Activated effector memory CD4-positive, alpha-beta T cell treated with anti-CD3 and anti-CD28 coated beads, Interleukin-2, amount 50 U/mL, for 16 hours (primary cell): ENCODE results near the gene C19orf12.

Experiments used
- DNase-seq: peaks from one replicate; pipeline ENCODE4 v3.0.0-alpha.2; 2020

The C19orf12 gene

GRCh38 chr19:29714953-29715700 lies at the start of gene C19orf12:
Gene C19orf12, minus strand, starts transcription at chr19:29715261. Its CDS starts 6,848 bp downstream, at chr19:29708413.
- DNase-seq = peak; percentile 85

- DNase-seq = no peak
Observed at GRCh38 chr19:29764361-29764760, 49.3 kb upstream of the C19orf12 start.

GRCh38 chr19:29763196-29763595 lies 48.1 kb upstream of the C19orf12 start:
- no peak for DNase-seq

GRCh38 chr19:29761575-29762232 lies 46.6 kb upstream of the C19orf12 start:
- no peak for DNase-seq

- DNase-seq = no peak
Observed at GRCh38 chr19:29760752-29761502, 45.9 kb upstream of the C19orf12 start.

- no peak for DNase-seq
Observed at GRCh38 chr19:29759359-29759758, 44.3 kb upstream of the C19orf12 start.

GRCh38 chr19:29758863-29759262 lies 43.8 kb upstream of the C19orf12 start:
- no peak for DNase-seq

GRCh38 chr19:29757551-29757950 lies 42.5 kb upstream of the C19orf12 start:
- no peak for DNase-seq

- DNase-seq = no peak
Observed at GRCh38 chr19:29753934-29754305, 38.9 kb upstream of the C19orf12 start.

- DNase-seq = no peak
Observed at GRCh38 chr19:29753190-29753933, 38.3 kb upstream of the C19orf12 start.

GRCh38 chr19:29752450-29753025 lies 37.5 kb upstream of the C19orf12 start:
- DNase-seq = no peak

GRCh38 chr19:29751932-29752331 lies 36.9 kb upstream of the C19orf12 start:
- DNase-seq = no peak

- DNase-seq = no peak
Observed at GRCh38 chr19:29750001-29750400, 34.9 kb upstream of the C19orf12 start.

- no peak for DNase-seq
Observed at GRCh38 chr19:29748996-29749849, 34.2 kb upstream of the C19orf12 start.

GRCh38 chr19:29745253-29745652 lies 30.2 kb upstream of the C19orf12 start:
- DNase-seq = no peak

GRCh38 chr19:29743681-29744080 lies 28.6 kb upstream of the C19orf12 start:
- DNase-seq = no peak

- no peak for DNase-seq
Observed at GRCh38 chr19:29741776-29742175, 26.7 kb upstream of the C19orf12 start.

- no peak for DNase-seq
Observed at GRCh38 chr19:29741226-29741625, 26.2 kb upstream of the C19orf12 start.

- DNase-seq = no peak
Observed at GRCh38 chr19:29737461-29738000, 22.5 kb upstream of the C19orf12 start.

GRCh38 chr19:29735829-29736228 lies 20.8 kb upstream of the C19orf12 start:
- DNase-seq = no peak

GRCh38 chr19:29731331-29731850 lies 16.3 kb upstream of the C19orf12 start:
- DNase-seq = no peak
